Measurements from ENCODE around the gene MPDU1.

GRCh38 chr17:7632492-7632894, 48.8 kb downstream of the MPDU1 start:
- TF ChIP-seq CTCF (IDR thresholded peaks at IDR 0.05), result peak; percentile 28; the same call in 1 of the 2 replicates
- TF ChIP-seq CREB1 (CRISPR knock-in tag; IDR thresholded peaks at IDR 0.05), result no peak
- no peak for TF ChIP-seq ZNF138 (CRISPR knock-in tag; conservative IDR thresholded peaks at IDR 0.05)
- TF ChIP-seq TEAD4 (CRISPR knock-in tag; IDR thresholded peaks at IDR 0.05), result no peak
- no peak for TF ChIP-seq FOXP1 (CRISPR knock-in tag; IDR thresholded peaks at IDR 0.05; ENCODE audit: borderline replicate concordance)
- no peak for TF ChIP-seq NR3C1 (CRISPR knock-in tag; conservative IDR thresholded peaks at IDR 0.05; ENCODE audit: low read depth)
- no peak for TF ChIP-seq PREB (CRISPR knock-in tag; IDR thresholded peaks at IDR 0.05; ENCODE audit: borderline replicate concordance)
- no peak for TF ChIP-seq NFE2L1 (CRISPR knock-in tag; IDR thresholded peaks at IDR 0.05)
- TF ChIP-seq ESRRA (CRISPR knock-in tag; IDR thresholded peaks at IDR 0.05; ENCODE audit: borderline replicate concordance), result no peak
- TF ChIP-seq ATF1 (CRISPR knock-in tag; IDR thresholded peaks at IDR 0.05), result no peak
- TF ChIP-seq, protein P1, sequence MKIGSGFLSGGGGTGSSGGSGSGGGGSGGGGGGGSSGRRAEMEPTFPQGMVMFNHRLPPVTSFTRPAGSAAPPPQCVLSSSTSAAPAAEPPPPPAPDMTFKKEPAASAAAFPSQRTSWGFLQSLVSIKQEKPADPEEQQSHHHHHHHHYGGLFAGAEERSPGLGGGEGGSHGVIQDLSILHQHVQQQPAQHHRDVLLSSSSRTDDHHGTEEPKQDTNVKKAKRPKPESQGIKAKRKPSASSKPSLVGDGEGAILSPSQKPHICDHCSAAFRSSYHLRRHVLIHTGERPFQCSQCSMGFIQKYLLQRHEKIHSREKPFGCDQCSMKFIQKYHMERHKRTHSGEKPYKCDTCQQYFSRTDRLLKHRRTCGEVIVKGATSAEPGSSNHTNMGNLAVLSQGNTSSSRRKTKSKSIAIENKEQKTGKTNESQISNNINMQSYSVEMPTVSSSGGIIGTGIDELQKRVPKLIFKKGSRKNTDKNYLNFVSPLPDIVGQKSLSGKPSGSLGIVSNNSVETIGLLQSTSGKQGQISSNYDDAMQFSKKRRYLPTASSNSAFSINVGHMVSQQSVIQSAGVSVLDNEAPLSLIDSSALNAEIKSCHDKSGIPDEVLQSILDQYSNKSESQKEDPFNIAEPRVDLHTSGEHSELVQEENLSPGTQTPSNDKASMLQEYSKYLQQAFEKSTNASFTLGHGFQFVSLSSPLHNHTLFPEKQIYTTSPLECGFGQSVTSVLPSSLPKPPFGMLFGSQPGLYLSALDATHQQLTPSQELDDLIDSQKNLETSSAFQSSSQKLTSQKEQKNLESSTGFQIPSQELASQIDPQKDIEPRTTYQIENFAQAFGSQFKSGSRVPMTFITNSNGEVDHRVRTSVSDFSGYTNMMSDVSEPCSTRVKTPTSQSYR (CRISPR knock-in tag; IDR thresholded peaks at IDR 0.05), result no peak
- no peak for TF ChIP-seq SMAD3 (CRISPR knock-in tag; IDR thresholded peaks at IDR 0.05; ENCODE audit: borderline replicate concordance)
- no peak for TF ChIP-seq EMX1 (CRISPR knock-in tag; IDR thresholded peaks at IDR 0.05)
- no peak for TF ChIP-seq SP1 (CRISPR knock-in tag; conservative IDR thresholded peaks at IDR 0.05)
